Measurements from ENCODE around the gene FAM234A.

The FAM234A gene

GRCh38 chr16:290681-291405 is 56.2 kb downstream of the FAM234A start:
- no peak overlapping the region for H3K27ac ChIP-seq
- no peak for TF ChIP-seq CTCF (conservative IDR thresholded peaks at IDR 0.05)
- no peak for TF ChIP-seq ZFX (IDR thresholded peaks at IDR 0.05)

DNA sequence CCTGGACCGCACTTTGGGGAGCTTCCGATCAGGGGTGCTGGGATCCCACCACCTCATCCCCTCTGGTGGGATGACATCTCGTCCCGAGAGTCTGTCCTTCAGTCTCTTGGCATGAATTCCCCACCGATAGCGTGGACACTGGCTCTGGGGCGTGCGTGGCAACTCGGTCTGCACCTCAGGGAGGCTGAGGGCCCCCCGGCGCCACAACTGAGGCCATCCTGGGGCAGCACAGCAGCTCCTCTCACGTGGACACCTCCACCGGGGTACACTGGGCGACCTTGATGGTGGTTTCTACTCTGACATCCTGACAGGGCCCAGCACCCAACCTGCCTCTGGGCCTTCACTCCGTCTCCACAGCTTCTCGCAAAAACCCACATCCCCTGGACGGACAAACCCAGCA is 56.9 kb downstream of the FAM234A start:
- TF ChIP-seq CTCF (conservative IDR thresholded peaks at IDR 0.05) (no peak), ZFX (IDR thresholded peaks at IDR 0.05) (no peak)

DNA sequence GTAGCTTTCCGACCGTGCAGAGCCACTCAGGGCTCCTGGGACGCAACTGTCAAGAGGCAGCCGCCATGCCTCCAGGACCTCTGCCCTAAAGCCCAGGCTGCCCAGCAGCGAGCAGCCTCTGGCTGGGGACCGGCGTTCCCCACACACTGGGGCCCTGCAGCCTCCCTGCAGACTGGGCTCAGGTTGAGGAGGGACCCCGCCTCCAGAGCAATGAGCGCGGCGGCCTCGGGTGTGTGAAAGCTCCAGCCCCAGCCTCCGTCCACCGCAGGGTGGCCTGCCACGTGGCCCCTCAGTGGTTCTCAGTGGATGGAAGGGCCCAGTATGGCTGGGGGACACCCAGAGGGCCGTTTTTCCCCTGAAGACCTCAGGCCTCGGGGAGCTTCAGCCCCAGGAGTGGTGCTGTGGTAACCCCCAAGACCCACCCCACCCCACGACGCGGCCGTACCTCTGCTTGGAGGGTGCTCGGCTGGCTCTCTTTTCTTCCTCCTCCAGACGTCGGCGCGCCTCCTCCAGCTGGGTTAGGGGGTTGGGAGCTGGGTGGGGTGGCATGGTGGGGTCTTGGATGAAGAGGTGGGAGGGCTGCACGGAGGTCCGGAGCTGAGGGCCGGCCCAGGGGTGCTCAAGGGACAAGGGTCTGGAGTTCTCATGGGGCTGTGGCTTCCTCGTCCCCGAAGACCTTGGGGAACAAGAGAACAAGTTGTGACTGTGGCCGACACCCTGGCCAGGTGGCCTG is 58.6 kb downstream of the FAM234A start:
- no peak overlapping the region for H3K27ac ChIP-seq
- TF ChIP-seq ZFX (IDR thresholded peaks at IDR 0.05) (no peak), CTCF (conservative IDR thresholded peaks at IDR 0.05) (no peak)

More for the DNA sequence above, 56.9 kb downstream of the FAM234A start:
- H3K27ac ChIP-seq: no peak overlapping the region

GRCh38 chr16:296276-296675 is 61.7 kb downstream of the FAM234A start:
- H3K27ac ChIP-seq: no peak overlapping the region
- TF ChIP-seq CTCF (conservative IDR thresholded peaks at IDR 0.05) (no peak), ZFX (IDR thresholded peaks at IDR 0.05) (no peak)

- TF ChIP-seq ZFX (IDR thresholded peaks at IDR 0.05): no peak
- TF ChIP-seq CTCF (conservative IDR thresholded peaks at IDR 0.05): no peak
- H3K27ac ChIP-seq: no peak overlapping the region
Measured at GRCh38 chr16:296806-297510, 62.3 kb downstream of the FAM234A start.

GRCh38 chr16:297832-298231 is 63.2 kb downstream of the FAM234A start:
- TF ChIP-seq ZFX (IDR thresholded peaks at IDR 0.05) (no peak), CTCF (conservative IDR thresholded peaks at IDR 0.05) (no peak)

DNA sequence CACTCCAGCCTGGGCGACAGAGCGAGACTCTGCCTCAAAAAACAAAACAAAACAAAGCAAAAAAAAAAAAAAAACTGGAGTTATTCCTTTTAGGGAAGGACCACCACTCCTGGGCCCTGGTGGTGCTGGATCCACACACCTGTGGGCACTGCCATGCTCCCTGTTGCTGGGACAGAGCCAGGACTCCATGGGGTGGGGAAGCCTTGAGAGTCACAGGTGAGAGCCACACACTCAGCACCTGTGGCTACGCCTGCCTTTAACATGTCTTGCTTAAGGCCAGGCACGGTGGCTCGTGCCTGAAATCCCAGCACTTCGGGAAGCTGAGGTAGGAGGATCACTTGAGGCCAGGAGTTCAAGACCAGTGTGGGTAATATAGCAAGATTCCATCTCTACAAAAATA is 66.6 kb downstream of the FAM234A start:
- TF ChIP-seq CTCF (conservative IDR thresholded peaks at IDR 0.05): no peak
- TF ChIP-seq ZFX (IDR thresholded peaks at IDR 0.05): no peak
- H3K27ac ChIP-seq: no peak overlapping the region

More at GRCh38 chr16:297832-298231, 63.2 kb downstream of the FAM234A start:
- H3K27ac ChIP-seq: no peak overlapping the region
